SU-DHL-6 (cell line): ENCODE data around the gene MAGEB2.

Experiments used
- H2AFZ ChIP-seq: fragments of 200-600 bp; sonication (generic); 2 replicates; pipeline ENCODE4 v1.6.1; 2014; ENCODE audit warnings: low read depth, mild to moderate bottlenecking, moderate library complexity, mixed read lengths, antibody characterized with exemption, low read length; ENCODE audit not compliant: severe bottlenecking
- H3F3A ChIP-seq: fragments of 200-600 bp; shearing (Covaris generic); 2 replicates; pipeline ENCODE4 v1.6.0; 2016; ENCODE audit warnings: antibody characterized with exemption, mild to moderate bottlenecking; ENCODE audit not compliant: insufficient read depth
- H3K27ac ChIP-seq: fragments of 200-600 bp; sonication (generic); 2 replicates; pipeline ENCODE4 v1.5.1; 2016; ENCODE audit warnings: low read depth, mild to moderate bottlenecking, low read length, moderate library complexity, mixed read lengths
- H3K27me3 ChIP-seq: fragments of 200-600 bp; sonication (generic), shearing (Covaris generic); 2 replicates; pipeline ENCODE4 v1.6.0; 2014; ENCODE audit warnings: mild to moderate bottlenecking, low read length
- H3K36me3 ChIP-seq: fragments of 200-600 bp; sonication (generic); 2 replicates; pipeline ENCODE4 v1.6.1; 2014; ENCODE audit warnings: mild to moderate bottlenecking, low read length, mixed read lengths
- H3K4me2 ChIP-seq: fragments of 300-600, 200-600 bp; shearing (Covaris generic), sonication (generic); 2 replicates; pipeline ENCODE4 v1.6.0; 2014; ENCODE audit warnings: low read length, low read depth, mild to moderate bottlenecking; ENCODE audit not compliant: poor library complexity, severe bottlenecking
- H3K4me3 ChIP-seq: fragments of 200-600 bp; sonication (generic); 2 replicates; pipeline ENCODE4 v1.5.1; 2014; ENCODE audit warnings: antibody characterized with exemption, low read length, mild to moderate bottlenecking, mixed read lengths; ENCODE audit not compliant: insufficient read depth, poor library complexity, severe bottlenecking
- H3K79me2 ChIP-seq: fragments of 200-600 bp; sonication (generic); 2 replicates; pipeline ENCODE4 v1.6.1; 2014; ENCODE audit warnings: mild to moderate bottlenecking, low read length, moderate library complexity; ENCODE audit not compliant: insufficient read depth
- H3K9ac ChIP-seq: fragments of 200-600 bp; sonication (generic); 2 replicates; pipeline ENCODE4 v1.7.0; 2014; ENCODE audit warnings: mild to moderate bottlenecking, low read length
- H3K9me2 ChIP-seq: fragments of 200-600 bp; sonication (generic); replicated peaks from 2 replicates; pipeline ENCODE4 v1.6.1; 2014; ENCODE audit warnings: low read length; ENCODE audit not compliant: insufficient read depth
- H3K9me3 ChIP-seq: fragments of 200-600 bp; sonication (generic); 2 replicates; pipeline ENCODE4 v1.6.1; 2014; ENCODE audit warnings: low read length, mixed read lengths; ENCODE audit not compliant: insufficient read depth
- H4K20me1 ChIP-seq: fragments of 200-600 bp; sonication (generic); 2 replicates; pipeline ENCODE4 v1.6.1; 2014; ENCODE audit warnings: low read depth, mild to moderate bottlenecking, antibody characterized with exemption, low read length, moderate library complexity, mixed read lengths
- CTCF ChIP-seq: fragments of 200-600 bp; sonication (generic); IDR thresholded peaks from one replicate; pipeline ENCODE4 v1.5.1; 2017; ENCODE audit warnings: antibody characterized with exemption, mild to moderate bottlenecking, low read length, moderate library complexity; ENCODE audit not compliant: insufficient read depth, poor library complexity, severe bottlenecking
- EZH2phosphoT487 ChIP-seq: fragments of 200-600 bp; sonication (generic), shearing (Covaris generic); conservative IDR thresholded peaks from 2 replicates; pipeline ENCODE4 v1.6.1; 2018; ENCODE audit warnings: mild to moderate bottlenecking, antibody characterized with exemption, low read length, moderate library complexity, mixed read lengths

The MAGEB2 gene

GRCh38 chrX:30253257-30253656, 37.9 kb downstream of the MAGEB2 start:
- no peaks in the 10 kb centered on the region for H3K27me3 ChIP-seq
- no peaks in the 10 kb centered on the region for H3K36me3 ChIP-seq
- H4K20me1 ChIP-seq = no peaks in the 10 kb centered on the region
- H3K4me2 ChIP-seq = no peak overlapping the region
- H2AFZ ChIP-seq = no peak overlapping the region
- no peak overlapping the region for H3K27ac ChIP-seq
- no peaks in the 10 kb centered on the region for H3K79me2 ChIP-seq
- H3K9me3 ChIP-seq = no peaks in the 10 kb centered on the region
- no peak overlapping the region for H3K9ac ChIP-seq
- no peaks in the 10 kb centered on the region for H3F3A ChIP-seq
- no peaks in the 10 kb centered on the region for H3K9me2 ChIP-seq
- TF ChIP-seq EZH2phosphoT487 (no peak), CTCF (no peak)
- H3K4me3 ChIP-seq = no peak overlapping the region

DNA sequence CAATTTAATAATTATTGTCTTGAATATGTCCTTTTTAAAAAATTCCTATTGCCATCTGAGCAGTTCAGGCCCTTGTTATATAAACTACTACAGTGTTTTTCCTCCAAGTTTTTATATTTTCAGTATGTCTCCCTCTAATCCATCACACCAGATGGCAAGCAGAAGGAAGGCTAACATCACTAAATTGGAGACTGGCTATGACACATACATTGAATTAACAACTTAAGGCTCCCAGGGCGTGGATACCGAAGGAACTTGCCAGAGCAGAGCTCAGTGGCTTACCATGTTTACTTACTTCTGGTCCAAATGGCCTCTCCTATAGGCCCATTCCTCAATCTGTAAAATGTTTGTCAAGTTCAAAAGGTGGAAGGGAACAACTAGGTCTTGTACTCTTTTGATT, 44.6 kb downstream of the MAGEB2 start:
- Histone ChIP-seq H4K20me1 (no peaks in the 10 kb centered on the region), H3K4me3 (no peak overlapping the region), H3K36me3 (no peaks in the 10 kb centered on the region), H3K9me3 (no peaks in the 10 kb centered on the region), H3K27me3 (no peaks in the 10 kb centered on the region), H3K4me2 (no peak overlapping the region), H3K9ac (no peak overlapping the region), H3K9me2 (no peaks in the 10 kb centered on the region), H3K79me2 (no peaks in the 10 kb centered on the region), H3K27ac (no peak overlapping the region), H3F3A (no peaks in the 10 kb centered on the region), H2AFZ (no peak overlapping the region)
- TF ChIP-seq EZH2phosphoT487 = no peak
- no peak for TF ChIP-seq CTCF

DNA sequence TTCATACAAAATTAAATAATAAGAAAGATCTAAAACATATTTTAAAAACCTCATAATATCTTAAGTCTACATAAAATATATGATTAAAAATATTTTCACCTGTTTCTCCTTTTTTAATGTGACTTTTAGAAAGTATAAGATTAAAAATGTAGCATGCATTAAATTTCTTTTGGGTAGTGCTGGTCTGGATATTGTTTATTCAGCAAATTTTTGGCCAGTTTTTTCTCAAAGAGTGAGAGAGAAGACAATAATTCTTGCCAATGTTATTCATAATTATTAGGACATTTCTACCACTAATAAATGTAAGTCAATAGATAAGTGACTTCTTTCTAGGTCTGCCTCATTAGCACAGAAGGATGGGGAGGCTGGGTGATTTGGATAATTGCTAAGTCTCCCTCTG, 45.6 kb downstream of the MAGEB2 start:
- H3K36me3 ChIP-seq = no peaks in the 10 kb centered on the region
- no peaks in the 10 kb centered on the region for H3K27me3 ChIP-seq
- H3K27ac ChIP-seq = no peak overlapping the region
- no peaks in the 10 kb centered on the region for H3K9me3 ChIP-seq
- no peaks in the 10 kb centered on the region for H3K79me2 ChIP-seq
- no peak overlapping the region for H2AFZ ChIP-seq
- no peak overlapping the region for H3K4me3 ChIP-seq
- H3K9ac ChIP-seq = no peak overlapping the region
- H3K9me2 ChIP-seq = no peaks in the 10 kb centered on the region
- H4K20me1 ChIP-seq = no peaks in the 10 kb centered on the region
- H3F3A ChIP-seq = no peaks in the 10 kb centered on the region
- no peak for TF ChIP-seq EZH2phosphoT487
- TF ChIP-seq CTCF = no peak
- H3K4me2 ChIP-seq = no peak overlapping the region

- no peaks in the 10 kb centered on the region for H3K9me2 ChIP-seq
- no peak overlapping the region for H2AFZ ChIP-seq
- H3K36me3 ChIP-seq = no peaks in the 10 kb centered on the region
- no peak overlapping the region for H3K4me3 ChIP-seq
- H3K4me2 ChIP-seq = no peak overlapping the region
- H3K9me3 ChIP-seq = no peaks in the 10 kb centered on the region
- H4K20me1 ChIP-seq = no peaks in the 10 kb centered on the region
- no peaks in the 10 kb centered on the region for H3K27me3 ChIP-seq
- H3K79me2 ChIP-seq = no peaks in the 10 kb centered on the region
- TF ChIP-seq CTCF = no peak
- TF ChIP-seq EZH2phosphoT487 = no peak
- H3K27ac ChIP-seq = no peak overlapping the region
- no peak overlapping the region for H3K9ac ChIP-seq
- no peaks in the 10 kb centered on the region for H3F3A ChIP-seq
Measured at GRCh38 chrX:30262763-30263162, 47.4 kb downstream of the MAGEB2 start.
